ENCODE data around the gene CDH4. TPM values are rescaled to one million over a fixed set of nuclear protein-coding genes. Genes with fewer than 3 reads are reported as not detected.

The CDH4 gene
- total RNA-seq, 1 donor from 2014 or later: not detected

DNA sequence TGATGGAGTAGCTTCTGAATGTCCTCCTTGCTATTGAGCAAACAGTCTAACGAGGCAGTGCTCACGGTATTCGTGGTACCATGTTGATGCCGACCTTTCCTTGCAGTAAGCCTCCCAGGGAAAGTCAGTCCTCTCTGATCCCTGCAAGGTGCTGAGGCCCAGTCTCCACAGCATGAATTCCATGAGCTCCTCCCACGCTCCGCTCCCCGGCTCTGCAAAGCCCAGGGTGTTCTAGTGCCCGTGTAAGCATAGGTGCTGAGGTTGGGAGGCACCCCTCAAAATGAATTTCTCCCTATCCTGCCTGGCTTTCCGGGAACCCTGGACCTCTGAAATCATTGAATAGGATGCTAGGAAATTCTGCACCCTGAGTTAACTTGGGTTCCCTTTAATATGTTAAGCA, 562.7 kb downstream of the CDH4 start:
- DNase-seq (ENCODE audit: low spot score): no peak

DNA sequence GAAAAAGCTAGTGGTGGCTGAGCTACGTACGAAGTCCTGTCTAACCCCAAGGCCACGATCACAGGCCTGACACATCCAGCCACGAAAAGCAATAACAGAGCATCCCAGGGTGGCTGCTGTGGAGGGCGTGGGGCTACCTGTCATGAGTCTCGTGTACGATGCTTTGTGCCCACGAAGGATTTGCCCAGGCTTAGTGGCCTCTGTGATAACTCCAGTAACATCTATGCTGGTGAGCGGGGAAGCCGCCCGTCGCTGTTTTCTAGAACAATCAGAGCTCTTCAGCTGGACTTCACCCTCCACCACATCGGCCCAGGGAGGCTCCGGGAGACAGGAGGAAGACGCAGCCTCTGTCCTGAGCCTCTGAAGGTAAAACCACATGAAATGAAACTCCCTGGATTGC, 563.1 kb downstream of the CDH4 start:
- intact Hi-C loops (cut with DNase I): no loop called here
- no peak for DNase-seq (ENCODE audit: low spot score)

More for the DNA sequence above, 562.7 kb downstream of the CDH4 start:
- intact Hi-C loops (cut with DNase I): no loop called here

DNA sequence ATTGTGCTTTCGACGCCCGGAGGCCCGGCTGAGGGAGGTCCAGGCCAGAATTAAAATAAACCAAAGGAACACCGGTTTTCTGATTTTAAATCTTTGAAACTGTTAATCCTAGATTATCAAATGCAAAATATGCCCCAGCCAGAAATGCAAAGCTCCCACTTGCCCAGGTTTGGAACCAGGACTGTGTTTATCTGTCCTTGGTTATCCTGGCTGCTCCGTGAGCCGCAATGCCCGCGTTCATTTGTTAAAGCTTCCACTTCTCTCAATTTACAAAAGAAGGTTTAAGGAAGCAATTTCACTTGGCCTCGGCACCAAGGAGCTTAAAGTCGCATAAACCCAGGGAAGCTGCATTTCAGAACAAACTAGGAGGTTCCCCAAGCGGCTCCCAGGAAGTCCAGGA, 563.6 kb downstream of the CDH4 start:
- DNase-seq (ENCODE audit: low spot score): no peak

DNA sequence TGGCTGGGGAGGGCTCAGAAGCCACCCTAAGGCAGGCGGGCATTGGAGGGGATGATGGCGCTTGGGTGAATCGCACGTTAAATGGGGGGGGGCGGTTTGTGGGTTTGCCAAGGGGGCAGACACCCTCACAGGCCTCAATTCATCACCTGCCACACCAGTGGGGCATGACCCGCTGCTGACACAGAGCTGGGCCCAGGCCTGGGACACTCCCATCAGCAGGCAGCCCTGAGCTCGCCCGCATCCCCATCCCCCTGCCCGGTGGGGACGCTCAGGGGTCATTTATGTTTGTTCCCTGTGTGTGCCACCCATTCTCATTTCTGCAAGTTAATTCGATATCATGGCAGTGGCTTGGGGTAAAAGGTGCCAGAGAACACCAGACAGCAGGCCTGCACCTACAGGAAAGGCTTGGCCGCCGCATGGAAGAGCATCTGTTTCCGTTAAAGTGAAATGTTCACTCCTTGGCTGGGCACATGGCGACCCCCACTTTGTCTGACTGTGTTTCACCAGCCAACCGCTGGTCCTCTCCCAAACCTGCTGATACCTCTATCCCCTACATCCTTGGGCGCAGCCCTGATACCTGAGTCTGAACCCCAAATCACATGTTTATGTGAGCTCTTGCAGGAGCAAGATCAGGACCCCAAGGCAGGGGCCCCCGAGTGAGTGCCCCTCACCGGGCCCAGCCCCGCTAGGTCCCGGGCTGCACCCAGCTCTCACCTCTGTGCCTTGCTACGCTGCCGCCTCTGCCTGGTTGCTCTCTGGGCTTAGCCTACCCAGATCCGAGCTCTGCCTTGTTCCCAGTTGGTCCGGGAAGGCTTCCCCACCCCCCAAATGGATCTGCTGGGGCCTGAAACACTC, 564.8 kb downstream of the CDH4 start:
- DNase-seq (ENCODE audit: low spot score): no peak
- intact Hi-C loops (cut with DNase I): no loop called here

More for the DNA sequence above, 563.6 kb downstream of the CDH4 start:
- intact Hi-C loops (cut with DNase I): no loop called here

DNA sequence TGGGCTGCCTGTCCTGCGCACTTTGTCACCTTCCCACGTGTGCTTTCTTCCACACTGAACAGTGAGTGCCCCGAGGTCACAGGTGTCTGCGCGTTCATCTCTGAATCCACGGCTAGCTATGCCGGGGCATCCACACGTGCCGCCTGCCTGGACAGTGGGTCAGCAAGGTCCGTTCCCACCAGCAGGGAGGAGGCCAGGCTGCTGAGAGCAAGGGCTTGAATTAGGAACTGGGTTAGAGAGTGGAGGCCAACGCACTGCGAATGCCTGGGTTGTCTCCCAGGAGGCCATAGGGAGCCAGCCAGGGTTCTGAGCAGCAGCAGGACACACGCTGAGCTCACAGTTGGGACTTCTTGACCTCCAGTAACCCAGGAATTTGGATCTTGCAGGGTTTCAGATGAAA, 565.5 kb downstream of the CDH4 start:
- intact Hi-C loops (cut with DNase I): no loop called here

DNA sequence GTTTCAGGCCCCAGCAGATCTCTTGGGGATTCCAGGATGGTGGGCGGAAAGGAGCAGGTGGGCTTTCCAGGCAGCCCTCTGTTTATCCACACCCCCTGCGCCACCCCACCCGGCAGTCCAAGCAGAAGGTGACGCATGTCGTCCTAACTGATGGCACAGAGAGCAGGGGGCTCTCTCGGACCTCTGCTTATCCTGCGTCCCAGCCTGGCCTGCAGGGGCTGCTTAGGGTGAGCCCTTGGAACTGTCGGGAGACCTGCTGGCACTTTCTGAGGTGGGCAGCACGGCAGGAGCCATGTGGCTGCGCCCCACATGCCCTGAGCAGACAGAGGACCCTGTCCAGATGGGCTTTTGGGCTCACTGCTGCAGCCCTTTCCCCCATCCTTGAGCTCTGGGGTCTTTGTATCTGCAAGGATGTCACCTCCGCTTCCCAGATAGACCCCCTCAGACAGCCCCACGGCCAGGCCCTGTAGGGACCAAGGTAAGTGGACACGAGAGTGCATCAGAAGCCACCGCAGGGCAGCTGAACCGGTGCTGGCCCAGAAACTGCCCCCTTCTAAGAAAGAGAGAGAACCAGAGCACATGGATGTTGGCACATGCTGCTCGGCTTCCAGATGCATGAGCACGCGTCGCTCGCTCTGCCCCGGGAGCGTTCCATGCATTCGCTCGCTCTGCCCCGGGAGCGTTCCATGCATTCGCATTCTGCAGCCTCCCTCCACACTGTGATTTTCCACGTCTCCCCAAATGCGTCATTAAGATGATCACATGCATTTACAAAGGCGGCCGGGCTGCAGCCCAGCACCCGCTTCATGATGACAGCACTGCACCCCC, 566.9 kb downstream of the CDH4 start:
- intact Hi-C loops (cut with DNase I): no loop called here
- no peak for DNase-seq (ENCODE audit: low spot score)

More for the DNA sequence above, 565.5 kb downstream of the CDH4 start:
- DNase-seq (ENCODE audit: low spot score): no peak

DNA sequence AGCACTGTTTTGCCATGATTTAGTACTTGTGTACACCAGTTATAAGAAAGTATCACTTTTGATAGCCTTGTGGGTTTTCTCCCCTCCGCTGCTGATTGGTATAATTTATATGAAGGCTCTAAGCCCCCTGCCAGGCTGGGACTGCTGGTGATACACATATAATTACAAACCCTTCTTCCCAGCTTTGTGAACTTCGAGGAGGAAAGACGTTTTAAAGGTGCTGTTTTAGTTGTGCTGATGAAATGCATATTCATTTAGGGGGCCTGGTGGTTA, 567.4 kb downstream of the CDH4 start:
- DNase-seq (ENCODE audit: low spot score): no peak
- intact Hi-C loops (cut with DNase I): no loop called here

DNA sequence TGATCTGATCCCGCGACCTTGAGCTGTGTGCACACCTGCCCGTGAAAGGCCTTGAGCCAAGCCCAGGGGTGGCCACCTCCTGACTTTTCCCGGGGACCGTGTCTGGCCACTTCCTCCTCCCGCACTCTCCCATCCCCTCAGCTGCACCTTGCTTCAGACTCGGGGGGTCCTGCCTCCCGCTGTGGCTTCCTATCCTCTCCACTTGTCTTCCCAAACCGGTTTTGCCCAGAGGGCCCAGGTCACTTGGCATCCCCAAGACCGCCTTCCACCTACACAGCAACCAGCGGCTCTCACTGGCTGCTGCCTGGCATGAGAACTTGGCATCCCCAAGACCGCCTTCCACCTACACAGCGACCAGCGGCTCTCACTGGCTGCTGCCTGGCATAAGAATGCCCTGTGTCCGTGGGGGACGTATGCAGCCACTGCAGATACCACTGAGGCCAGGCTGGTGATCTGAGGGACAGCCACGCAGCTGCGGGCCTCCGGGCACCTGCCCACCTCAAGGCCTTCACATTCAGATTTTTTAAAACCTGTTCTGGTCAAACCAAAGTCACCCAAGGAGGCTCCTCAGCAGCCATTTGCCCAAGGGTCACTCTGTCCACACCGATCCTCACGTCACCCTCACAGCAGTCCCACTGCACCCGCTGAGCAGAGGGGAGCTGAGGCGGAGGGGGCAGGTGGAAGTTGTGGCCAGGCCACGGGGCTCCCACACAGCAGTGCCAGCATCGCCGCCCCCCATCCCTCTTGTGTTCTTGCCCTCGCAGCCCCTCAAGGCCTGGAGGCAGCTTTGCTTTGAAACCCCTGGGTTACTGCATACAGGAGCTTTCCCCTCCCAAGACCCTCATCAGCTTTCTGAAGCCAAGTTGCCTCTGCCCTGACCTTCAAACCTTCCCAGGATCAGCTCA, 568.1 kb downstream of the CDH4 start:
- DNase-seq (ENCODE audit: low spot score): no peak
- intact Hi-C loops (cut with DNase I): no loop called here

DNA sequence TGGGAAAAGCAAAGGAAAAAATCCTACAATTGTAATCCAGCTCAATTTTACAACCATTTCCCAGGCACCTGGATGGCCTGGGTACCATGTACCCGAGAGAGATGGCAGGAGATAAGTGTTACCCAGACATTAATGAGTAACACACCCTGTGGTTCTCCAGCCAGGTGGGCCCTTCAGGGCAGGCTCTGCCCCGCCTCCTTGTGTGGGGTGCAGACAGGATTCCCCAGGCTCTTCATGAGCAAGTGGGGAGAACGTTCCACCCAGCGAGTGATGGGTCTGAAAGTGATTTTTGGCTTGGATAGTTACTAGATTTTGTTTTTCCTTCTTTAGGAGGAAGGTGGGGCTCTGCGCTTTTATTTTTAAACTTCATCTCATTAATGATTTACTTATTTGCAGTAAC, 569.7 kb downstream of the CDH4 start:
- DNase-seq (ENCODE audit: low spot score): no peak
- intact Hi-C loops (cut with DNase I): no loop called here

DNA sequence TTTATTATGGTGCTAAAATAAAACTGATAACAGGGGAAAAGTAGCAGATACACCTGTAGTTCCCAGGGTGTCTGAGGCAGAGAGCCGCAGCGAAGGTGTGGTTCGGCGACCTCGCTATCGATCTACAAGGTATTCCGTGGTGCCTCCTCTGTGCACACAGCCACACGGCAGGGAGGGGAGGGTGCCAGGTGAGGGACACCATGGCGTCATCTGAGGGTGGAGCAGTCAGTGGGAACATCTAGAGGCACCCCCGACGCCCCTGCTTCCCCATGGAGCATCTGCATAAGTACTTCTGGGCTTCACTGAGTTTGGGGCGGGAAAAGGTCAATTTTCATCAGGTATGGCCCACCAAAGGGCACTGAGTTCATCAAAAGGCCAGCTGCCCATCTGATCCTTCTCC, 570.3 kb downstream of the CDH4 start:
- intact Hi-C loops (cut with DNase I): no loop called here

DNA sequence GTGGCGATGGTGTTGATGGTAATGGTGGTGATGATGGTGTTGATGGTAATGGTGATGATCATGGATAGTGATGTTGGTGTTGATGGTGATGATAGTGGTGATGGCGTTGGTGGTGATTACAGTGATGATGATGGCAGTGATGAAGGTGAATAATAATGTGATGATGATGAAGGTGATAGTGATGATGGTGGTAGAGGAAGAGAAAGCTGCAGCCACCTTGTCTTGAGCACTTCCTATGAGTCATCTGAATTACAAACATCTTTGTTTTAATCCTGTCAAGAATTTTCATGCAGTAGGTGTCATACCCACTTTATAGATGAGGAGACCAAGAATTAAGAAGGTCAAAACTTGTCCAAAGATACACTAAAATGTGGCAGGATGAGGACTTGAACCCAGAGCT, 571.2 kb downstream of the CDH4 start:
- intact Hi-C loops (cut with DNase I): no loop called here
- DNase-seq (ENCODE audit: low spot score): no peak

More for the DNA sequence above, 570.3 kb downstream of the CDH4 start:
- no peak for DNase-seq (ENCODE audit: low spot score)

DNA sequence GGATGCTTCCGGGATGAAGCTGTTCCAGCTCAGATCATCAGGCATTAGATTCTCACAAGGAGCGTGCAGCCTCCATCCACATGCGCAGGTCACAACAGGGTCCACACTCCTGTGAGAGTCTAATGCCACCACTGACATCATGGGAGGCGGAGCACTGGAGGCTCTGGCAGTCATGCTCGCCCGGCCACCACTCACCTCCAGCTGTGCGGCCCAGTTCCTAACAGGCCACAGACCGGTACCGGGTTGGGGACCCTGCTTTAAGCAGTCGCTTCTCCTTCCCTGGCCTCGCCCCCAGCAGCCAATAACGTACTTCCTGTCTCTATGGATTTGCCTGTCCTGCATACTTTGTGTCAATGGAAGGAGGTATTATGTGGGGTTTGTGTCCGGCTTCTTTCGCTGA, 576.8 kb downstream of the CDH4 start:
- intact Hi-C loops (cut with DNase I): no loop called here
- no peak for DNase-seq (ENCODE audit: low spot score)

DNA sequence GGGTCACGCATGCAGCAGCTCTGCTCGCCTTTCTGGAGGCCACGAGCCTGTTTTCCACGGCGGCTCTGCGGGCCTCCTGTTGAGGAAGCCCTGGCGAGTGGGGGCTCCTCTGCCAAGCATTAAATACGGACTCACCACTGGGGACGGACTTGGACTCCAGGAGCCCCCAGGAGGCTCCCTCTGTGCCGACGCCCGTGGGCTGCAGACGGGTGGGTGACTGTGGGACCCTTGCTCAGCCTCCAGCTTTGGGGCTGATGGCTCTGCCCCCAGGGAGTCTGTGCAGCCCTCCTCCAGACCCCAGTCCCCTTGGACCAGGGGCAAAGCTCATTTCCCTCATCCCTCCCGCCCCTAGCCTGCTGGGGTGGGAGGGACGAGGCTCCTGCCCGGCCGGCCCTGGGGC, 577.5 kb downstream of the CDH4 start:
- intact Hi-C loops (cut with DNase I): no loop called here

DNA sequence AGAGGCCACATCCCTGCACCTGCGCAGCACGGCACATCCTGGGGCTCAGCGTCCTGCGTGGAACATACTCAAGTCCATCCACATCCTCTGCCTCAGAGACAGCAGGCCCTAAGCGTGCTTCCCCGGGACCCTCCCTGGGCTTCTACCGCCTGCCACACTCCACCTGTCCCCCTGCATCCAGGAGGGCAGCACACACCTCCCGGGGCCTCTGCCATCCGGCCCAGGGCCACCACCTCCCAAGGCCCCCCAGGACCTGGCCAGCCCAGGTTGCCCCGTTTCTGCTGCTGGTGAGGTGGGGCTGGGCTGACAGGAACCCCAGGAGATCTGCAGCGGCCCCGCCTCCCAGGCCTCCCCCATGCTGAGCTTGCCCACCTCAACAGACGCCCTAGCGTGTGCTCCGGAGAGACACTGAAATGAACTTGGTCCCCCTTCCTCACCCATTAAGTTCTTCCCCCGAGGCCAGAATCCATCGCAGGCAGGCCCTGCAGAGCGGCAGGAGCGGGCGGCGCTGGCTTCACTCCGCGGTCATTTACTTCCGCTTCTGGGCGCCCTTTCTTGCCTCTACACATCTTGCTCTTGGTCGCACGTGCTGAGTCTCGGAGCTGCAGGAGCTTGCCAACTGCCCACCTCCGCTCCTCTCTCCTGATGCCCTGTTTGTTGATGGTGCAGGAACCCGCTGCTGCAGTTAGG, 578.3 kb downstream of the CDH4 start:
- no peak for DNase-seq (ENCODE audit: low spot score)
- intact Hi-C loops (cut with DNase I): no loop called here

More for the DNA sequence above, 577.5 kb downstream of the CDH4 start:
- no peak for DNase-seq (ENCODE audit: low spot score)

DNA sequence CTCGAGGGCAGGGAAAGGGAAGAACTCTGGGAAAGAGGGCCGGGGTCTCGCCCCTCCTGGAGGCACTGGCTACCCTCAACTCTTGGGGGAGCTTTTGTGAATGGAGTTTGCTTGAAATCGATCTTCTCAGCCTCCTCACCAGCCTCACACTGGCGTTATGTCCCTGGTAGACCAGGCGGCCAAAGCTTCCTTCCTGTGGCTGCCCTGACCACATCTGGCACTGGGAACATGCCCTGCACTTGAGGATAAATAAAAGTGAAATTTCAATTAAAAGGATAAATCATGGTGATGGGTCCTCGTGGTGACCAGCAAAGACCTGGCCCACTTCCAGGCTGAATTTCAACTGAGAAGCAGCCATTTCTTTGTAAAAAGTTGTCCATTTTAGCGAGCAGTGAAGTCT, 578.9 kb downstream of the CDH4 start:
- DNase-seq (ENCODE audit: low spot score): no peak
- intact Hi-C loops (cut with DNase I): no loop called here

DNA sequence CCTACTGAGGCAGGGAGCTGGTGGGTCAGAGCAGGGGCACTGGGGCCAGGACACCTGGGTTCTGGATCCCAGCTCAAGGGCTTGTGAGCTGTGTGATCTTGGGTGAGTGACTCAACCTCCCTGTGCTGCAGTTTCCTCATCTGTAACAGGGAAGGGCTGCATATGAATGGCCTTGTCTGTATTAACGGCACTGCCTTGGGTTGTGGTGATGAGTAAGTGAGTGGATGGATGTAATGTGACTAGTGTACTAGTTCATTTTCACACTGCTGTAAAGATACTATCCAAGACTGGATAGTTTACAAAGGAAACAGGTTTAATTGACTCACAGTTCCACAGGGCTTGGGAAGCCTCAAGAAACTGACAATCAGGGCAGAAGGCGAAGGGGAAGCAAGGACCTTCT, 580.1 kb downstream of the CDH4 start:
- no peak for DNase-seq (ENCODE audit: low spot score)
- intact Hi-C loops (cut with DNase I): no loop called here

DNA sequence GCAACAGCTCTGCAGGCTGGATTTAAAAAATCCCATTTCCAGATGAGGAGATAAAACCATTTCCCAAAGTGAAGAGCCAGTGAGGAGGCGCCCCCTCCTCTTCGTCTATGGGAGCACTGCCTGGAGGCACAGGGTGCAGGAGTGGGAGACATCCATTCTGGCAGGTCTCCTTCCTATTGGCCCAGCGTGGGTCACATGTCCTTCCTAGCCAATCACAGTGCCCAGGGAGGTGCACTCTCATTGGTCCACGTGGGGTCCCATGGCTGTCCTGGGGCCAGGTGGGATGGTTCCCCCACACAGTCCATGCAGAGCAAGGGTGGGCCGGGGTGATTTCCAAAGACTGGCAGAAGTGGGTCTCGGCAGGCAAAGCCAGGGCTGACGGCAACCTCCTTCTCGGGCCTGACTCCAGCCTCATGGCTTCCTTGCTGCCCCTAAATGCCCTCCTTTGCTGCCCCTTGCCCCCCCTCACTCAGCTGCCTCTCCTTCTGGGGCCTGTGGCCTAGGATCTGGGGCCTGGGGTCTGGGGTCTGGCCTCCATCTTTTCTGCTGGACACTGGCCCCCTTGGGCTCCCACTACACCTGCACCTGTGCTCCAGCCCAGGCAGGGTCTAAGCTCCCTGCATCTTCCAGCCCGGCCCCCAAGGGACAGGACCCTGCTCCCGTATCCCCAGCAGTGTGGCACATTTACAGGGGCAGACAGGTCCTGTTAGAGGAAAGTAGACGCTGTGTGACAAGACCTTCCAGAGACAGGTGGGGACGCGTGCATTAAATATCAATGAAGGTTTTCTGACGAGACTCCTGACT, 581.9 kb downstream of the CDH4 start:
- intact Hi-C loops (cut with DNase I): no loop called here
- no peak for DNase-seq (ENCODE audit: low spot score)

DNA sequence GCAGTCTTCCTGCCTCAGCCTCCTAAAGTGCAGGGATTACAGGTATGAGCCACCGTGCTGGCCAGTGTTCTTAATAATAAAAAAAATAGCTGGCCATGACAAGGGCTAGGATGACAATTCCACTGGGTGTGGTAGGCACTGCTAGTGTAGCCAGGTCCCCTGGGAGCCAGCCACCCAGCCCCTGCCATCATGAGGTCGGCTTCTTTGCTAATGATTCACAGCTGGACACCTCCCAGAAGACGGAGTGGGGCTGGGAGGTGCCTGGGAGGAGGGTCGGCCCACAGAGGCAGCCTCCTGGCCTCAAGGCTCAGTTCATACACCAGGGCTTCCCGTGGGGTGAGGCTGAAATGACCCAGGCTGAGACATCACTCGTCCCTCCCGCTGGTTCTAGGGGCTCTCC, 583.2 kb downstream of the CDH4 start:
- no peak for DNase-seq (ENCODE audit: low spot score)
- intact Hi-C loops (cut with DNase I): no loop called here
